ENCODE results near the gene GPR107. TPM values are rescaled to one million over a fixed set of nuclear protein-coding genes. Genes with fewer than 3 reads are reported as not detected.

The GPR107 gene
- total RNA-seq, 4 donors from 2014 or later = 19.3 to 36.1 (median 28.9) TPM

DNA sequence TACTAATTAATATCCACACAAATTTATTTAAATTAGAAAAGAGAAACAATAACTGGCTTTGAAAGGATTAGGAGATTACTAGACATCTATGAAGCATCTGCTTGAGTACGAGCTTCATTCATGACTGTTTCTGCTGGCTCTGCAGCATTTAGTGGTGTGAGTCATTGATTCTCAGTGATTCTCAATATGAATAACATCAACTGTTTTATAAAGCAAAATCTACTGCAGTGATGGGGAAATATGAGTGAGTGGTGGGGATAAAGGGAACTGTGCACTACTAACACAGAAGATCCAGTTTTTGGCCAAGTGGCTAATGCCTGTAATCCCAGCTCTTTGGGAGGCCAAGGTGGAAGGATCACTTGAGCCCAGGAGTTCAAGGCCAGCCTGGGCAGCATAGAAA, 19.1 kb upstream of the GPR107 start:
- no peaks in the 10 kb centered on the region for H3K36me3 ChIP-seq
- peaks cover 0 to 93% (median 26%) of the 10 kb centered on the region in 4 donors for H3K4me1 ChIP-seq
- 21 to 33% methylated on average over 1 of the region's 1 CpG for WGBS, 2 donors
- peak overlapping the region in 1 of 4 donors; percentile 62 for H3K27ac ChIP-seq
- H3K4me3 ChIP-seq = no peak overlapping the region
- no peak for DNase-seq (ENCODE audit: low spot score in 2 of 2)
- H3K27me3 ChIP-seq = no peaks in the 10 kb centered on the region
- H3K9me3 ChIP-seq = no peaks in the 10 kb centered on the region
- TF ChIP-seq, protein P1, sequence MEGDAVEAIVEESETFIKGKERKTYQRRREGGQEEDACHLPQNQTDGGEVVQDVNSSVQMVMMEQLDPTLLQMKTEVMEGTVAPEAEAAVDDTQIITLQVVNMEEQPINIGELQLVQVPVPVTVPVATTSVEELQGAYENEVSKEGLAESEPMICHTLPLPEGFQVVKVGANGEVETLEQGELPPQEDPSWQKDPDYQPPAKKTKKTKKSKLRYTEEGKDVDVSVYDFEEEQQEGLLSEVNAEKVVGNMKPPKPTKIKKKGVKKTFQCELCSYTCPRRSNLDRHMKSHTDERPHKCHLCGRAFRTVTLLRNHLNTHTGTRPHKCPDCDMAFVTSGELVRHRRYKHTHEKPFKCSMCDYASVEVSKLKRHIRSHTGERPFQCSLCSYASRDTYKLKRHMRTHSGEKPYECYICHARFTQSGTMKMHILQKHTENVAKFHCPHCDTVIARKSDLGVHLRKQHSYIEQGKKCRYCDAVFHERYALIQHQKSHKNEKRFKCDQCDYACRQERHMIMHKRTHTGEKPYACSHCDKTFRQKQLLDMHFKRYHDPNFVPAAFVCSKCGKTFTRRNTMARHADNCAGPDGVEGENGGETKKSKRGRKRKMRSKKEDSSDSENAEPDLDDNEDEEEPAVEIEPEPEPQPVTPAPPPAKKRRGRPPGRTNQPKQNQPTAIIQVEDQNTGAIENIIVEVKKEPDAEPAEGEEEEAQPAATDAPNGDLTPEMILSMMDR (IDR thresholded peaks at IDR 0.05) = no peak
- TF ChIP-seq EP300 (IDR thresholded peaks at IDR 0.05) (no peak), POLR2A (IDR thresholded peaks at IDR 0.05) (no peak)

DNA sequence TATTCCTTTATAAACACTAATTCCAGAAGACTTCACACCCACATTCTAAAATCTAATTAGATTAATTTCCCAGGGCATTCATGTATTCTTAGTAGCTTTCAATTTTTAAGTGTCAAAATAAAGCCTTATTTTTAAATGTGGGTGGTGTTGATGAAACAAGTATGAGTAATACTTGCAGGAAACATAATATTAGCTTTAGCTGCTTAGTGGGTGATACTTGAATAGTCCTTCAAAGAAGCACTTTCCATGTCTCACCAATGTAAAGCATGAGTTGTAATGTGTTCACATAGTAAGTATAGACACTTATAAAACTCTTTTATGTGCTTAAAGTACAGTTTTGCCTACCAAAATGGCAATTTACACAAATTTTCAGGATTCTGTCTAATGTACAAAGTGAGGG, 17.6 kb upstream of the GPR107 start:
- no peak overlapping the region for H3K4me3 ChIP-seq
- no peaks in the 10 kb centered on the region for H3K27me3 ChIP-seq
- no peaks in the 10 kb centered on the region for H3K9me3 ChIP-seq
- H3K27ac ChIP-seq = peak overlapping the region in 2 of 4 donors; percentile 36 to 53
- TF ChIP-seq EP300 (IDR thresholded peaks at IDR 0.05) (no peak), POLR2A (IDR thresholded peaks at IDR 0.05) (no peak)
- TF ChIP-seq, protein P1 (IDR thresholded peaks at IDR 0.05) = no peak
- H3K4me1 ChIP-seq = peaks cover 0 to 92% (median 24%) of the 10 kb centered on the region in 4 donors
- H3K36me3 ChIP-seq = no peaks in the 10 kb centered on the region
- no peak for DNase-seq (ENCODE audit: low spot score in 2 of 2)

DNA sequence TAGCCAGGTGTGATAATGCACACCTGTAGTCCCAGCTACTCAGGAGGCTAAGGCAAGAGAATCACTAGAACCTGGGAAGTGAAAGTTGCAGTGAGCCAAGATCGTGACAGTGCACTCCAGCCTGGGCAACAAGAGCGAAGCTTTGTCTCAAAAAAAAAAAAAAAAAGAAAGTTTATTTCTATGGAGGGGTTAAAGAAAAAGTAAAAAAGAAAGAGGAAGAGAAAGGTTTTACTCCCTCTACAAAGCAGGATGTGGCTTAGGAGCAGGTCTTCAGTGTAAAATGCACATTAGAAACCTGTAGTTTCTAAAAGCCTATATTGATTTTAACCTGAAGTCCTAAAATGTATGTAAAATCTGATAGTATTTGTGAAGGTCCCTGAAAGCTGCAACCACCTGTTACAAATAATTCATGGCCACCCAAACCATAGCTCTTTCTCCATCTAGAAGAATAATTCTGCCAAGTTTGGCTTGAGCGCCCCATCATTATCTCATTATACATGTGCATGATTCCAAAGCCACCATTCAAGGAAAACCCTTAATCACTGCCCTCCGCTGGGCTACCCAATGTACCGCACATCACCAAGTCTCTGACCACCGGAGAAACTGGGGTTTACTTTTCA, 14.1 kb upstream of the GPR107 start:
- Histone ChIP-seq H3K9me3 (no peaks in the 10 kb centered on the region), H3K27ac (peak overlapping the region in 3 of 4 donors; percentile 96 to 98 (median 97)), H3K27me3 (no peaks in the 10 kb centered on the region), H3K36me3 (no peaks in the 10 kb centered on the region), H3K4me1 (peaks cover 0 to 76% (median 20%) of the 10 kb centered on the region in 4 donors), H3K4me3 (no peak overlapping the region)
- WGBS, 2 donors = 75 to 76% methylated on average over 6 of the region's 6 CpGs
- DNase-seq (ENCODE audit: low spot score in 2 of 2) = no peak
- TF ChIP-seq POLR2A (IDR thresholded peaks at IDR 0.05) (no peak), EP300 (IDR thresholded peaks at IDR 0.05) (no peak)
- TF ChIP-seq, protein P1 (IDR thresholded peaks at IDR 0.05) = no peak

DNA sequence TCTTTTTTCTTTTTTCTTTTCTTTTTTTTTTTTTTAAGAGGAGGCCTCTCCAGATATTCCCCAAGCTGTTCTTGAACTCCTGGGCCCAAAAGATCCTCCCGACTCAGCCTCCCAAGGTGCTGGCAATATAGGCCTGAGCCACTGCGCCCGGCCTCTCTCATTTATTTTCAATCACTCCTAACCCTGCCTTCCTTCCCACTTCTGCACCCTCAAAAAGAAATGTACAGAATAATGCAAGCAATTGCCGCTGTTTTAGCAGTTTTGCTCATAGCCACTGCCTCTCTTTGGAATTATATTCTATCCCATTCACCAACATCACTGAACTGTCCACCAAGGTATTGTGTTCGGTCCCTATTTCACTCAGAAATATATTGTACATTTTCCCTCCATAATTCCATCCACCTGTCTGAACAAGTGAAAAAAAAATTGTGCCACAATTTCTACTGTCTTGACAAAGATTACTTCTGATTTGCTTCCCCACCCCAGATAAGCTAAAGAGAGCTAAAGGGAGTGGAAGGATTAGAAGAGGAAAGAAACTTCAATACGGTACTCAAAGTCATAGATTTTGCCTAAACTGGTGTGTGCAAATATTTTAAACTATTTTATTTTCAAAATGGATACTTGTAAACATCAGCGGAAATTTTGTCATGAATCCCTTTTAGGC, 12.6 kb upstream of the GPR107 start:
- 66 to 69% methylated on average over 7 of the region's 7 CpGs for WGBS, 2 donors
- Histone ChIP-seq H3K4me1 (peaks cover 0 to 65% (median 16%) of the 10 kb centered on the region in 4 donors), H3K36me3 (no peaks in the 10 kb centered on the region), H3K27me3 (no peaks in the 10 kb centered on the region), H3K9me3 (no peaks in the 10 kb centered on the region), H3K4me3 (peak overlapping the region in 3 of 4 donors; percentile 86 to 98 (median 96)), H3K27ac (peak overlapping the region; percentile 89 to 98 (median 96))
- TF ChIP-seq EP300 (IDR thresholded peaks at IDR 0.05) (no peak), POLR2A (IDR thresholded peaks at IDR 0.05) (no peak)
- TF ChIP-seq, protein P1 (IDR thresholded peaks at IDR 0.05) = no peak
- DNase-seq (ENCODE audit: low spot score in 2 of 2) = no peak
